PC-9 (cell line): Measurements from ENCODE around the gene KCNMB2.

Source experiments
- CTCF ChIP-seq: fragments of 200-600 bp; sonication (generic); conservative IDR thresholded peaks from 2 replicates; pipeline ENCODE4 v1.6.1; 2017; ENCODE audit warnings: mixed run types, antibody characterized with exemption, mild to moderate bottlenecking, moderate library complexity
- EZH2 ChIP-seq: fragments of 200-600 bp; sonication (generic); IDR thresholded peaks from 2 replicates; pipeline ENCODE4 v1.8.0; 2017; ENCODE audit warnings: antibody characterized with exemption, low read depth

- TF ChIP-seq CTCF (no peak), EZH2 (no peak)
Observed at GRCh38 chr3:178870085-178870484, 333.8 kb downstream of the KCNMB2 start.
